Measurements from ENCODE around the gene C5AR2. TPM values are rescaled to one million over a fixed set of nuclear protein-coding genes. Genes with fewer than 3 reads are reported as not detected.
A peak's percentile ranks its signal among the peaks of the same experiment; 100 is the strongest.
"Not testable (repeated sequence)": the region's sequence is repeated elsewhere in the genome, so short reads cannot be mapped to it uniquely, and the experiment has no call there.

The C5AR2 gene
- total RNA-seq, 2 donors from 2014 or later: not detected

GRCh38 chr19:47324502-47324901 lies 7.5 kb upstream of the C5AR2 start:
- no peak overlapping the region for H3K27ac Mint-ChIP-seq
- H3K27ac ChIP-seq (ENCODE audit: low read depth, low read length): no peak overlapping the region
- no peak overlapping the region for H3K9ac ChIP-seq (ENCODE audit: extremely low read depth, low read length, poor library complexity, severe bottlenecking)
- H3K4me3 ChIP-seq (ENCODE audit: low read length): no peak overlapping the region
- no peak for DNase-seq
- no peak for TF ChIP-seq CTCF (conservative IDR thresholded peaks at IDR 0.05)
- no peaks in the 10 kb centered on the region for H3K4me1 ChIP-seq (ENCODE audit: control insufficient read depth, insufficient read depth, low read length)
- no peaks in the 10 kb centered on the region for H3K9me3 ChIP-seq (ENCODE audit: control insufficient read depth, low read length)
- no peak overlapping the region for H3K4me3 Mint-ChIP-seq
- H3K36me3 ChIP-seq (ENCODE audit: control insufficient read depth, insufficient read depth, low read length): no peaks in the 10 kb centered on the region
- 72 to 79% methylated on average over 7 to 9 of the region's 9 CpGs for WGBS, 2 experiments (ENCODE audit: insufficient coverage in 1 of 2, insufficient read length in 1 of 2)
- H3K4me1 Mint-ChIP-seq: no peaks in the 10 kb centered on the region
- H3K9me3 Mint-ChIP-seq: no peaks in the 10 kb centered on the region
- H3K27me3 Mint-ChIP-seq (ENCODE audit: insufficient read depth): no peaks in the 10 kb centered on the region
- H3K27me3 ChIP-seq (ENCODE audit: control insufficient read depth, insufficient read depth, low read length, poor library complexity, severe bottlenecking): no peaks in the 10 kb centered on the region
- H3K36me3 Mint-ChIP-seq (ENCODE audit: low read depth): no peaks in the 10 kb centered on the region

- Mint-ChIP-seq H3K9me3 (no peaks in the 10 kb centered on the region), H3K4me1 (peaks cover 4% of the 10 kb centered on the region), H3K36me3 (ENCODE audit: low read depth) (no peaks in the 10 kb centered on the region), H3K27ac (peak overlapping the region; percentile 58), H3K4me3 (no peak overlapping the region), H3K27me3 (ENCODE audit: insufficient read depth) (peaks cover 5% of the 10 kb centered on the region)
- no peaks in the 10 kb centered on the region for H3K9me3 ChIP-seq (ENCODE audit: control insufficient read depth, low read length)
- H3K27me3 ChIP-seq (ENCODE audit: control insufficient read depth, insufficient read depth, low read length, poor library complexity, severe bottlenecking): no peaks in the 10 kb centered on the region
- no peak overlapping the region for H3K27ac ChIP-seq (ENCODE audit: low read depth, low read length)
- DNase-seq: no peak
- H3K4me1 ChIP-seq (ENCODE audit: control insufficient read depth, insufficient read depth, low read length): no peaks in the 10 kb centered on the region
- no peak for TF ChIP-seq CTCF (conservative IDR thresholded peaks at IDR 0.05)
- WGBS, 2 experiments (ENCODE audit: insufficient coverage in 1 of 2, insufficient read length in 1 of 2): 85 to 97% methylated on average over 6 to 8 of the region's 9 CpGs
- no peak overlapping the region for H3K9ac ChIP-seq (ENCODE audit: extremely low read depth, low read length, poor library complexity, severe bottlenecking)
- H3K4me3 ChIP-seq (ENCODE audit: low read length): no peak overlapping the region
- H3K36me3 ChIP-seq (ENCODE audit: control insufficient read depth, insufficient read depth, low read length): no peaks in the 10 kb centered on the region
Observed at GRCh38 chr19:47330466-47330869, 1.5 kb upstream of the C5AR2 start.

GRCh38 chr19:47331490-47331889 lies 485 bp upstream of the C5AR2 start:
- Histone ChIP-seq H3K27me3 (ENCODE audit: control insufficient read depth, insufficient read depth, low read length, poor library complexity, severe bottlenecking) (no peaks in the 10 kb centered on the region), H3K9ac (ENCODE audit: extremely low read depth, low read length, poor library complexity, severe bottlenecking) (no peak overlapping the region), H3K4me3 (ENCODE audit: low read length) (no peak overlapping the region), H3K36me3 (ENCODE audit: control insufficient read depth, insufficient read depth, low read length) (no peaks in the 10 kb centered on the region), H3K4me1 (ENCODE audit: control insufficient read depth, insufficient read depth, low read length) (no peaks in the 10 kb centered on the region), H3K27ac (ENCODE audit: low read depth, low read length) (no peak overlapping the region), H3K9me3 (ENCODE audit: control insufficient read depth, low read length) (no peaks in the 10 kb centered on the region)
- Mint-ChIP-seq H3K36me3 (ENCODE audit: low read depth) (no peaks in the 10 kb centered on the region), H3K4me1 (peaks cover 4% of the 10 kb centered on the region), H3K27ac (no peak overlapping the region), H3K27me3 (ENCODE audit: insufficient read depth) (peaks cover 5% of the 10 kb centered on the region), H3K9me3 (no peaks in the 10 kb centered on the region), H3K4me3 (no peak overlapping the region)
- no peak for TF ChIP-seq CTCF (conservative IDR thresholded peaks at IDR 0.05)
- no peak for DNase-seq
- 87 to 90% methylated on average over 6 of the region's 6 CpGs for whole genome bisulfite sequencing, 2 experiments (ENCODE audit: insufficient coverage in 1 of 2, insufficient read length in 1 of 2)

GRCh38 chr19:47336765-47337718 lies 5.1 kb downstream of the C5AR2 start:
- H3K27me3 ChIP-seq (ENCODE audit: control insufficient read depth, insufficient read depth, low read length, poor library complexity, severe bottlenecking); H3K4me1 Mint-ChIP-seq; H3K9ac ChIP-seq (ENCODE audit: extremely low read depth, low read length, poor library complexity, severe bottlenecking); H3K27me3 Mint-ChIP-seq (ENCODE audit: insufficient read depth); H3K4me1 ChIP-seq (ENCODE audit: control insufficient read depth, insufficient read depth, low read length); DNase-seq; H3K27ac Mint-ChIP-seq; H3K4me3 ChIP-seq (ENCODE audit: low read length); H3K9me3 ChIP-seq (ENCODE audit: control insufficient read depth, low read length); H3K36me3 ChIP-seq (ENCODE audit: control insufficient read depth, insufficient read depth, low read length); H3K9me3 Mint-ChIP-seq; H3K4me3 Mint-ChIP-seq; H3K36me3 Mint-ChIP-seq (ENCODE audit: low read depth); H3K27ac ChIP-seq (ENCODE audit: low read depth, low read length): not testable (repeated sequence)
- 86 to 90% methylated on average over 14 to 17 of the region's 18 CpGs for WGBS, 2 experiments (ENCODE audit: insufficient coverage in 1 of 2, insufficient read length in 1 of 2)

All from endodermal cell (in vitro differentiated cells).